T-cell (primary cell): Measurements from ENCODE around the gene ANKS1A. TPM values are rescaled to one million over a fixed set of nuclear protein-coding genes. Genes with fewer than 3 reads are reported as not detected.
"Not testable (repeated sequence)": the region's sequence is repeated elsewhere in the genome, so short reads cannot be mapped to it uniquely, and the experiment has no call there.

Experiments
- ATAC-seq, 4 experiments: fragments of 200-7000 bp in 3 of 4; fragments of 150-1000 bp in 1 of 4; cut with Tn5 transposase; replicated peaks in 1 of 4; 1 replicate in 3 of 4; 2 replicates in 1 of 4; pipeline ENCODE4 v1.10.0; 2021; ENCODE audit warnings: moderate library complexity in 3 of 4, mild to moderate bottlenecking in 2 of 4, moderate number of reproducible peaks in 1 of 4
- CTCF ChIA-PET, 2 donors: fragments of 300-600 bp; sonication (Branson Sonifier 250); formaldehyde crosslinking; loops; one replicate each; lab custom pipeline; 2022; ENCODE audit warnings: antibody characterized with exemption in 2 of 2; lab: Charles Lee
- POLR2A ChIA-PET, 2 donors: fragments of 300-600 bp; sonication (Branson Sonifier 250); formaldehyde crosslinking; loops; one replicate each; lab custom pipeline; 2022; ENCODE audit warnings: antibody characterized with exemption in 2 of 2; lab: Charles Lee
- DNase-seq, 35 experiments: peaks; one replicate each; pipeline versions ENCODE4 v3.0.0 to v3.0.0-alpha.2; 2013 to 2023
- H3K27ac ChIP-seq: one replicate; pipeline ENCODE4 v1.5.1; 2013; ENCODE audit warnings: low read length
- H3K27me3 ChIP-seq, 2 experiments: replicated peaks in 1 of 2; 1 replicate in 1 of 2; 2 replicates in 1 of 2; pipeline versions ENCODE4 v1.6.1 to v1.7.0; 2013; ENCODE audit warnings: low read length in 1 of 2, mixed read lengths in 1 of 2; ENCODE audit not compliant: control insufficient read depth in 2 of 2, insufficient read depth in 2 of 2; ENCODE audit errors: extremely low read depth in 1 of 2
- H3K36me3 ChIP-seq, 2 donors: 1 replicate in 1 of 2; 2 replicates in 1 of 2; pipeline versions ENCODE4 v1.6.1 to v1.7.0; 2013; ENCODE audit warnings: low read length in 1 of 2; ENCODE audit not compliant: control insufficient read depth in 2 of 2, insufficient read depth in 1 of 2; ENCODE audit errors: extremely low read depth in 1 of 2
- H3K4me1 ChIP-seq, 2 experiments: 1 replicate in 1 of 2; 2 replicates in 1 of 2; pipeline versions ENCODE4 v1.6.1 to v1.7.0; 2013; ENCODE audit warnings: low read length in 2 of 2, mixed read lengths in 1 of 2; ENCODE audit not compliant: insufficient read depth in 2 of 2, control insufficient read depth in 1 of 2; ENCODE audit errors: extremely low read depth in 1 of 2
- H3K4me3 ChIP-seq, 2 donors: 1 replicate in 1 of 2; 2 replicates in 1 of 2; pipeline versions ENCODE4 v1.5.1 to v1.7.0; 2013; ENCODE audit warnings: mild to moderate bottlenecking in 2 of 2, low read length in 1 of 2, moderate library complexity in 1 of 2; ENCODE audit not compliant: control insufficient read depth in 1 of 2; ENCODE audit errors: extremely low read depth in 1 of 2
- H3K9me3 ChIP-seq: 2 replicates; pipeline ENCODE4 v1.7.0; 2013
- H3K27ac Mint-ChIP-seq, 2 donors: one replicate each; pipeline ENCODE4 v1.8.0; 2020 to 2021; ENCODE audit warnings: mild to moderate bottlenecking in 2 of 2, mixed read lengths in 2 of 2
- H3K27me3 Mint-ChIP-seq, 2 donors: one replicate each; pipeline ENCODE4 v1.8.0; 2021 to 2022; ENCODE audit warnings: mixed read lengths in 2 of 2
- H3K36me3 Mint-ChIP-seq: one replicate; pipeline ENCODE4 v1.8.0; 2021; ENCODE audit warnings: mixed read lengths
- H3K4me1 Mint-ChIP-seq, 3 donors: one replicate each; pipeline ENCODE4 v1.8.0; 2020 to 2022; ENCODE audit warnings: mixed read lengths in 3 of 3, mild to moderate bottlenecking in 1 of 3
- H3K4me3 Mint-ChIP-seq, 3 donors: one replicate each; pipeline ENCODE4 v1.8.0; 2020 to 2022; ENCODE audit warnings: mild to moderate bottlenecking in 3 of 3, mixed read lengths in 3 of 3, moderate library complexity in 3 of 3
- H3K9me3 Mint-ChIP-seq, 3 donors: one replicate each; pipeline ENCODE4 v1.8.0; 2020 to 2022; ENCODE audit warnings: mixed read lengths in 3 of 3
- WGBS: methylation state at CpG from one replicate; pipeline ENCODE4 v1.1.5; 2013; ENCODE audit warnings: missing lambda C conversion rate; ENCODE audit not compliant: insufficient coverage; 5-methylcytosine and 5-hydroxymethylcytosine counted together
- total RNA-seq, 35 experiments: library from RNA in 6 of 35; stranded (reverse) in 6 of 35; fragments of 120-200 nt in 1 of 35; gene quantifications; one replicate each; pipeline versions ENCODE4 v1.2.1 to v1.2.4 and lab custom pipeline; 2013 to 2026

ANKS1A gene
- total RNA-seq, 5 donors from 2014 or later (not counting 1 experiment from before 2014, with no cell fraction given), result 11.1 to 14.4 (median 11.7) TPM

- Histone ChIP-seq H3K27me3 (no peaks in the 10 kb centered on the region), H3K9me3 (no peaks in the 10 kb centered on the region), H3K36me3 (no peaks in the 10 kb centered on the region), H3K4me3 (no peak overlapping the region), H3K4me1 (no peaks in the 10 kb centered on the region), H3K27ac (no peak overlapping the region)
- CTCF ChIA-PET, result no interaction called here
- H3K27ac Mint-ChIP-seq, result no peak overlapping the region
- peaks cover 4 to 19% (median 6%) of the 10 kb centered on the region in 3 donors for H3K4me1 Mint-ChIP-seq
- no peak for ATAC-seq
- no peak for DNase-seq
- no peaks in the 10 kb centered on the region for H3K27me3 Mint-ChIP-seq
- no peaks in the 10 kb centered on the region for H3K9me3 Mint-ChIP-seq
- peaks cover 5% of the 10 kb centered on the region for H3K36me3 Mint-ChIP-seq
- POLR2A ChIA-PET, result no interaction called here
- WGBS, result no CpG with 5 or more reads among the region's 1 CpG
- H3K4me3 Mint-ChIP-seq, result no peak overlapping the region
Measured at GRCh38 chr6:34928695-34929094, 39.6 kb downstream of the ANKS1A start.

GRCh38 chr6:34929241-34929978 lies 40.4 kb downstream of the ANKS1A start:
- POLR2A ChIA-PET, result interaction anchor here in 1 of 2 donors (0.6 kb wide), 2 partner anchors 12 to 123 kb away, joined by 3 read pairs; no protein-coding TSS in a partner anchor
- 67% methylated on average over 1 of the region's 4 CpGs for WGBS
- ATAC-seq (no peak), DNase-seq (no peak)
- Mint-ChIP-seq H3K9me3 (no peaks in the 10 kb centered on the region), H3K4me1 (peaks cover 4 to 19% (median 6%) of the 10 kb centered on the region in 3 donors), H3K4me3 (no peak overlapping the region), H3K36me3 (peaks cover 5% of the 10 kb centered on the region), H3K27ac (no peak overlapping the region), H3K27me3 (no peaks in the 10 kb centered on the region)
- Histone ChIP-seq H3K9me3 (no peaks in the 10 kb centered on the region), H3K36me3 (no peaks in the 10 kb centered on the region), H3K4me3 (no peak overlapping the region), H3K27me3 (no peaks in the 10 kb centered on the region), H3K27ac (no peak overlapping the region), H3K4me1 (no peaks in the 10 kb centered on the region)
- CTCF ChIA-PET, result no interaction called here

GRCh38 chr6:34930221-34930620 lies 41.2 kb downstream of the ANKS1A start:
- ATAC-seq, result no peak

GRCh38 chr6:34932202-34932601 lies 43.1 kb downstream of the ANKS1A start:
- H3K9me3 Mint-ChIP-seq, ATAC-seq, H3K4me3 ChIP-seq, H3K36me3 ChIP-seq, H3K27ac ChIP-seq, H3K27me3 Mint-ChIP-seq, H3K36me3 Mint-ChIP-seq, H3K27ac Mint-ChIP-seq, H3K27me3 ChIP-seq, POLR2A ChIA-PET, H3K4me1 ChIP-seq, DNase-seq, H3K4me3 Mint-ChIP-seq, CTCF ChIA-PET, H3K9me3 ChIP-seq: not testable (repeated sequence)
- peaks cover 3 to 16% (median 8%) of the 10 kb centered on the region in 3 donors for H3K4me1 Mint-ChIP-seq
- WGBS, result 98% methylated on average over 10 of the region's 12 CpGs

More at GRCh38 chr6:34930221-34930620, 41.2 kb downstream of the ANKS1A start:
- no peak for DNase-seq
- Mint-ChIP-seq H3K27me3 (no peaks in the 10 kb centered on the region), H3K27ac (no peak overlapping the region), H3K36me3 (peaks cover 5% of the 10 kb centered on the region), H3K4me1 (peaks cover 4 to 19% (median 6%) of the 10 kb centered on the region in 3 donors), H3K9me3 (no peaks in the 10 kb centered on the region), H3K4me3 (no peak overlapping the region)
- H3K27ac ChIP-seq, result no peak overlapping the region
- no peak overlapping the region for H3K4me3 ChIP-seq
- WGBS, result 75% methylated on average over 1 of the region's 3 CpGs
- no peaks in the 10 kb centered on the region for H3K27me3 ChIP-seq
- no peaks in the 10 kb centered on the region for H3K36me3 ChIP-seq
- ChIA-PET POLR2A (interaction anchor here in 1 of 2 donors (0.6 kb wide), 1 partner anchor 124 kb away, joined by 3 read pairs; no protein-coding TSS in a partner anchor), CTCF (no interaction called here)
- no peaks in the 10 kb centered on the region for H3K9me3 ChIP-seq
- H3K4me1 ChIP-seq, result no peaks in the 10 kb centered on the region

- ChIA-PET CTCF (no interaction called here), POLR2A (no interaction called here)
- Histone ChIP-seq H3K27ac (no peak overlapping the region), H3K4me3 (no peak overlapping the region), H3K27me3 (no peaks in the 10 kb centered on the region), H3K9me3 (no peaks in the 10 kb centered on the region), H3K4me1 (no peaks in the 10 kb centered on the region), H3K36me3 (no peaks in the 10 kb centered on the region)
- peaks cover 5% of the 10 kb centered on the region for H3K36me3 Mint-ChIP-seq
- H3K4me3 Mint-ChIP-seq, result no peak overlapping the region
- H3K9me3 Mint-ChIP-seq, result no peaks in the 10 kb centered on the region
- ATAC-seq (no peak), DNase-seq (no peak)
- no peak overlapping the region for H3K27ac Mint-ChIP-seq
- no peaks in the 10 kb centered on the region for H3K27me3 Mint-ChIP-seq
- peaks cover 0 to 10% (median 6%) of the 10 kb centered on the region in 3 donors for H3K4me1 Mint-ChIP-seq
- WGBS, result no CpG with 5 or more reads among the region's 5 CpGs
Measured at GRCh38 chr6:34934516-34934915, 45.5 kb downstream of the ANKS1A start.

GRCh38 chr6:34938268-34938667 lies 49.2 kb downstream of the ANKS1A start:
- no peak for ATAC-seq
- Histone ChIP-seq H3K9me3 (no peaks in the 10 kb centered on the region), H3K4me3 (no peak overlapping the region), H3K27me3 (no peaks in the 10 kb centered on the region), H3K27ac (no peak overlapping the region), H3K36me3 (no peaks in the 10 kb centered on the region), H3K4me1 (no peaks in the 10 kb centered on the region)
- Mint-ChIP-seq H3K4me1 (peaks cover 0 to 16% (median 1%) of the 10 kb centered on the region in 3 donors), H3K27me3 (no peaks in the 10 kb centered on the region), H3K27ac (no peak overlapping the region), H3K9me3 (no peaks in the 10 kb centered on the region), H3K4me3 (no peak overlapping the region), H3K36me3 (peaks cover 13% of the 10 kb centered on the region)
- no CpG with 5 or more reads among the region's 3 CpGs for WGBS
- ChIA-PET POLR2A (no interaction called here), CTCF (no interaction called here)
- DNase-seq, result no peak
